D721Med (cell line): ENCODE measurements around the gene TRMT112.

Source experiments
- DNase-seq: peaks from one replicate; pipeline ENCODE4 v3.0.0; 2011; ENCODE audit warnings: low spot score; ENCODE audit not compliant: insufficient read length
- FAIRE-seq: peaks from 2 replicates; lab custom pipeline; 2011; peaks lifted over from hg19 to GRCh38; lab: Jason Lieb, UNC
- TF ChIP-seq, protein P1 (sequence below): IDR thresholded peaks from 2 replicates; pipeline ENCODE4 v1.5.1; 2012; ENCODE audit warnings: mild to moderate bottlenecking, control low read depth; ENCODE audit not compliant: insufficient read depth; ENCODE audit errors: missing control alignments

Gene TRMT112

DNA sequence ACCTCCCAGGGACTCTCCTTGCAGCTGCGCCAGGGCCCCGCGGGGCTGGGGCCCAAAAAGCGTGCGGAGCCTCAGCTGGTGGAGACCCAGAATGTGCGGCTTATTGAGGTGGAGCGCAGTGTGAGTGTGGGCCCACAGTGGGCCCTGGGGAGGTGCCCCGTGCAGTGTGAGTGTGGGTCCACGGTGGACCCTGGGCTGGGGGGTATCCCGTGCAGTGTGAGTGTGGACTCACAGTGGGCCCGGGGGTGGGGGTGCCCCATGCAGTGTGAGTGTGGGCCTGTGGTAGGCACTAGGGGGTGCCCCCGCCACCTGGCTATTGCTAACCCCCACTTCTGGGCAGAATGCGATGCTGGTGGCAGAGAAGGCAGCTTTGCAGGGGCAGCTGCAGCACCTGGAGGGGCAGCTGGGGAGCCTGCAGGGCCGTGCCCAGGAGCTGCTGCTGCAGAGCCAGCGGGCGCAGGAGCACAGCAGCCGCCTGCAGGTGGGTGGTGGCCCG, 33.8 kb upstream of the TRMT112 start:
- DNase-seq (no peak), FAIRE-seq (no peak)
- TF ChIP-seq, protein P1, sequence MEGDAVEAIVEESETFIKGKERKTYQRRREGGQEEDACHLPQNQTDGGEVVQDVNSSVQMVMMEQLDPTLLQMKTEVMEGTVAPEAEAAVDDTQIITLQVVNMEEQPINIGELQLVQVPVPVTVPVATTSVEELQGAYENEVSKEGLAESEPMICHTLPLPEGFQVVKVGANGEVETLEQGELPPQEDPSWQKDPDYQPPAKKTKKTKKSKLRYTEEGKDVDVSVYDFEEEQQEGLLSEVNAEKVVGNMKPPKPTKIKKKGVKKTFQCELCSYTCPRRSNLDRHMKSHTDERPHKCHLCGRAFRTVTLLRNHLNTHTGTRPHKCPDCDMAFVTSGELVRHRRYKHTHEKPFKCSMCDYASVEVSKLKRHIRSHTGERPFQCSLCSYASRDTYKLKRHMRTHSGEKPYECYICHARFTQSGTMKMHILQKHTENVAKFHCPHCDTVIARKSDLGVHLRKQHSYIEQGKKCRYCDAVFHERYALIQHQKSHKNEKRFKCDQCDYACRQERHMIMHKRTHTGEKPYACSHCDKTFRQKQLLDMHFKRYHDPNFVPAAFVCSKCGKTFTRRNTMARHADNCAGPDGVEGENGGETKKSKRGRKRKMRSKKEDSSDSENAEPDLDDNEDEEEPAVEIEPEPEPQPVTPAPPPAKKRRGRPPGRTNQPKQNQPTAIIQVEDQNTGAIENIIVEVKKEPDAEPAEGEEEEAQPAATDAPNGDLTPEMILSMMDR, result no peak

DNA sequence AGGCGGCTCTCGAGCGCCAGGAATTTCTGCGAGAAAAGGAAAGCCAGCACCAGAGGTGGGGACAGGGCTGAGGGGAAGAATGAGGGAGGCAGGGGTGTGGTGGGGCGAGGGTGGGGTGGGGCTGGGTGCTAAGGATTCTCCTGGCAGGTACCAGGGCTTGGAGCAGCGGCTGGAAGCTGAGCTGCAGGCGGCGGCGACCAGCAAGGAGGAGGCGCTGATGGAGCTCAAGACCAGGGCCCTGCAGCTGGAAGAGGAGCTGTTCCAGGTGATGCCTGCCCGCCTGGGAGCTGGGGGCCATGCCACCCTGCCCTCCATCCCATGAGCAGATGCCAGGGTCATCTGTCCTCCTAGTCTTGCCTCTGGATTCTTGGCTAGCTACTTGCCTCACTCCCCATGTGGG, 32.0 kb upstream of the TRMT112 start:
- no peak for DNase-seq
- TF ChIP-seq, protein P1, result no peak
- FAIRE-seq, result no peak

DNA sequence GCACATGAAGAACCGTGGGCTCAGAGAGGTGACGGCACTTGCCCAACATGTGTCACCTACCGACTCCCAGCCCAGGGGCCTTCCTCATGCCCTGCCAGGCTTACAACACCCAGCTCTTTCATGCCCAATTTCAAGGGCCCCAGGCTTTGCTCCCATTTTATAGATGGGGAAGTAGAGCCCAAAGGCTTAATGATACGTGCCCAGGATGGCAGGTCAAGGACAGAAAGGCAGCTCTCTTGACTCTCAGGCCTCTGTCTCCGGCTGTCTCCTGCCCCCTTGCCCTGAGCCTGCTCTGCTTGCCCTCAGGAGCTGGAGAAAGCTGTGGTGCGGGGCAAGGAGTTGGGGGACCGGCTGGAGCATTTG, 31.6 kb upstream of the TRMT112 start:
- TF ChIP-seq, protein P1, result no peak
- no peak for DNase-seq

DNA sequence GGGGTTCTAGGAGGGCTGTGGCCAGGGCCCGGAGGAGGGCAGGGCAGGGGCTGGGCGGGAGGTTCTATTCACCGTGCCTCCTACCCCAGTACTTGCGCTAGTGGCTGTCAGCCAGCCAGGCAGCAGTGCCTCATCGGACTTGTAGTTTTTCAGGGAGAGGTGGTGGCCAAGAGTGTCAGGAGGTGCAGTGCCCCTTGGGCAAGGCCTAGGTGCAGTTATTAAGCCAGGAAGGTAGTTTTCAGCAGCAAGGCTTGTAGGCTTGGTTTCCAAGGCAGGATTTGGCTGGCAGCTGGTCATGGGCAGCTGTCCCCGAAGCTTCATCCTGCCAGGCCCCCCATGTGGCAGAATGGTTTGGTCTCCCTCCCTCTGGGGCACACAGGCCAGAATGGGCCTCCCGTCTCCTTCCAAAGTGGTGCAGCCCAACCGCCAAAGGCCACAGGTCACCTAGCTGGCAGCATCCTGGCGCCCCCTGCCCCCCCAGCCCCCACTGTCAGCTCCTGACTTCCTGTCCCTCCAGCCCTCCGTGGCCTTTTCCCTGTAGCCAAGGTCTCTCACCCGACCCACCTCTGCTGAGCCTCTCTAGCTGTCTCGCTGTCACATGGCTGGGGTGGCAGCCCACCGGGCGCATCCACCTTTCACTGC, 31.1 kb upstream of the TRMT112 start:
- TF ChIP-seq, protein P1, result no peak
- no peak for DNase-seq
- FAIRE-seq, result no peak

More for the DNA sequence above, 31.6 kb upstream of the TRMT112 start:
- FAIRE-seq, result no peak

DNA sequence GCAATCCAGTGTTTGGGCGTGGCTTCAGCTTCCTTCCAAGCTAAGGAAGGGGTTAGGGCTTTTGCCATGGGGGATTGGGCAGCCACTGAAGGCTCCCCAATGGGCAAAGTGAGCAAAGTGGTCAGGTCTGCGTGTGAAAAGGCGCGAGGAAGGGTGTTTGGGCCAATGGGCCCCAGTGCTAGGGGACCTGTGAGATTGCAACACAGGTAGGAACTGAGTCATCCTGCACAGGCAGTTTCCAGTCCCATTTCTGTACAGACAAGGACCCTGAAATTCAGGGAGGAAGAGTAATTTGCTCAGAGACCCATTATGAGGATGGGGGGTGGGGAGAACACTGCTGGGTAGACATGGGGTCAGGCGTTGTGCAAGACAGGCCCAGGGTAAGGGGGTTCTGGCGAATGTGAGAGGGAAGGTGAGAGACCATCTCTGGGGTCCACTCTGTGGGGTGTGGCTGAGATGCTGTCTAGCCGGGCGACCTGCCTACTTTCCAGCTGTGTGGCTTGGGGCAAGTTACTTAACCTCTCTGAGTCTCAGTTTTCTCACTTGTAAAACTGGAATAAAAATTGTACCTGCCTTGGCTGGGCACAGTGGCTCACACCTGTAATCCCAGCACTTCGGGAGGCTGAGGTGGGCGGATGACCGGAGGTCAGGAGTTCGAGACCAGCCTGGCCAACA, 30.0 kb upstream of the TRMT112 start:
- FAIRE-seq (no peak), DNase-seq (no peak)
- TF ChIP-seq, protein P1, result no peak

DNA sequence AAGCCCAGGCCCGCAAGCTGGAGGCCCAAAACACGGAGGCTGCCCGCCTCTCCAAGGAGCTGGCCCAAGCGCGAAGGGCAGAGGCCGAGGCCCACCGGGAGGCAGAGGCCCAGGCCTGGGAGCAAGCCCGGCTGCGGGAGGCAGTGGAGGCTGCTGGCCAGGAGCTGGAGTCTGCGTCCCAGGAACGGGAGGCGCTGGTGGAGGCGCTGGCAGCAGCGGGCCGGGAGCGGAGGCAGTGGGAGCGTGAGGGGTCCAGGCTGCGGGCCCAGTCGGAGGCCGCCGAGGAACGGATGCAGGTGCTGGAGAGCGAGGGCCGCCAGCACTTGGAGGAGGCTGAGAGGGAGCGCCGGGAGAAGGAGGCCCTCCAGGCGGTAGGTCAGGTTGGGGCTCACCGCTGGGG, 27.4 kb upstream of the TRMT112 start:
- TF ChIP-seq, protein P1, result no peak
- FAIRE-seq, result no peak

More for the DNA sequence above, 27.4 kb upstream of the TRMT112 start:
- no peak for DNase-seq
